GM12878 (cell line): ENCODE data around the gene ADAMTSL4. TPM values are rescaled to one million over a fixed set of nuclear protein-coding genes. Genes with fewer than 3 reads are reported as not detected.

ENCODE experiments used
- ATAC-seq: fragments of 200-7000 bp; cut with Tn5 transposase; 3 replicates; pipeline ENCODE4 v1.9.1; 2020; ENCODE audit warnings: mild to moderate bottlenecking, moderate library complexity
- BruUV-seq: library from RNA; stranded (reverse); fragments of 400-500 nt; replicated peaks from 2 replicates; lab custom pipeline; 2021; lab: Mats Ljungman, UMichigan
- CTCF ChIA-PET: fragments of 300-600 bp; sonication (Branson Sonifier 250); formaldehyde crosslinking; extraction: SDS; loops from one replicate; lab custom pipeline; 2021; ENCODE audit warnings: inconsistent platforms; lab: Yijun Ruan, JAX
- POLR2A ChIA-PET: fragments of 350-600 bp; formaldehyde crosslinking; extraction: SDS; loops from one replicate; lab custom pipeline; 2021; ENCODE audit warnings: inconsistent platforms; lab: Charles Lee
- RAD21 ChIA-PET: fragments of 300-600 bp; sonication (Branson Sonifier 250); formaldehyde crosslinking; loops from one replicate; lab custom pipeline; 2023; ENCODE audit warnings: antibody characterized with exemption; ENCODE audit not compliant: unreplicated experiment; lab: Charles Lee
- SMC1A ChIA-PET: fragments of 300-600 bp; sonication (Branson Sonifier 250); formaldehyde crosslinking; loops from one replicate; lab custom pipeline; 2023; ENCODE audit not compliant: unreplicated experiment, uncharacterized antibody; lab: Charles Lee
- DNase-seq: peaks from one replicate; pipeline ENCODE4 v3.0.0-alpha.2; 2011; ENCODE audit warnings: low read depth, low spot score
- FAIRE-seq: peaks from 3 replicates; lab custom pipeline; 2011; peaks lifted over from hg19 to GRCh38; lab: Jason Lieb, UNC
- H2AFZ ChIP-seq: 2 replicates; pipeline ENCODE4 v1.6.0; 2011; ENCODE audit warnings: low read depth, low read length, control low read depth; ENCODE audit not compliant: control insufficient read depth
- H3K27ac ChIP-seq: 2 replicates; pipeline ENCODE4 v1.5.1; 2011; ENCODE audit warnings: control low read depth; ENCODE audit not compliant: control insufficient read depth, insufficient read depth
- H3K27me3 ChIP-seq, 2 experiments: replicated peaks in 1 of 2; 2 replicates each; pipeline versions ENCODE4 v1.6.0 to v1.6.1; 2011; ENCODE audit warnings: low read length in 1 of 2; ENCODE audit not compliant: control insufficient read depth in 2 of 2, insufficient read depth in 2 of 2
- H3K36me3 ChIP-seq, 2 experiments: 2 replicates each; pipeline ENCODE4 v1.5.1; 2011; ENCODE audit warnings: low read length in 1 of 2; ENCODE audit not compliant: control insufficient read depth in 2 of 2, insufficient read depth in 2 of 2
- H3K4me1 ChIP-seq: 2 replicates; pipeline ENCODE4 v1.6.1; 2011; ENCODE audit warnings: mild to moderate bottlenecking, low read length, moderate library complexity, mixed read lengths; ENCODE audit not compliant: control insufficient read depth, insufficient read depth
- H3K4me2 ChIP-seq: 2 replicates; pipeline ENCODE4 v1.6.0; 2011; ENCODE audit warnings: control low read depth; ENCODE audit not compliant: control insufficient read depth, insufficient read depth
- H3K4me3 ChIP-seq: fragments of 200-600 bp; sonication (generic); 2 replicates; pipeline ENCODE4 v1.5.1; 2016
- H3K79me2 ChIP-seq: 2 replicates; pipeline ENCODE4 v1.6.0; 2011; ENCODE audit warnings: low read length; ENCODE audit not compliant: control insufficient read depth, insufficient read depth
- H3K9ac ChIP-seq: 2 replicates; pipeline ENCODE4 v1.8.0; 2011; ENCODE audit warnings: low read length, control low read depth, mixed read lengths; ENCODE audit not compliant: control insufficient read depth, insufficient read depth
- H3K9me3 ChIP-seq: replicated peaks from 3 replicates; pipeline ENCODE4 v1.5.1; 2011; ENCODE audit warnings: mild to moderate bottlenecking, low read length; ENCODE audit not compliant: control insufficient read depth, insufficient read depth
- H4K20me1 ChIP-seq: 2 replicates; pipeline ENCODE4 v1.6.0; 2011; ENCODE audit not compliant: control insufficient read depth, insufficient read depth
- CHD1 ChIP-seq: IDR thresholded peaks from 2 replicates; pipeline ENCODE4 v1.6.1; 2012; ENCODE audit warnings: low read depth, low read length, improper control_type of control experiment
- CHD2 ChIP-seq: IDR thresholded peaks from 2 replicates; pipeline ENCODE4 v1.6.1; 2011; ENCODE audit warnings: low read depth, low read length, improper control_type of control experiment, borderline replicate concordance
- IRF4 ChIP-seq: IDR thresholded peaks from 2 replicates; pipeline ENCODE4 v1.6.1; 2011; ENCODE audit warnings: low read depth, low read length
- MXI1 ChIP-seq: fragments of 150-350 bp; IDR thresholded peaks from 2 replicates; pipeline ENCODE4 v1.6.1; 2011; ENCODE audit warnings: low read depth, mild to moderate bottlenecking, inconsistent platforms, low read length, improper control_type of control experiment
- MYC ChIP-seq: IDR thresholded peaks from 2 replicates; pipeline ENCODE4 v1.6.1; 2011; ENCODE audit warnings: mild to moderate bottlenecking, low read length, moderate library complexity, inconsistent platforms; ENCODE audit not compliant: insufficient read depth, insufficient replicate concordance, insufficient read length, severe bottlenecking
- NFIC ChIP-seq: IDR thresholded peaks from 2 replicates; pipeline ENCODE4 v1.6.1; 2012; ENCODE audit warnings: low read depth, mild to moderate bottlenecking, inconsistent platforms, low read length, moderate library complexity
- NFYB ChIP-seq: IDR thresholded peaks from 2 replicates; pipeline ENCODE4 v1.6.1; 2011; ENCODE audit warnings: low read depth, mild to moderate bottlenecking, low read length, improper control_type of control experiment, moderate library complexity; ENCODE audit not compliant: insufficient read depth
- NR2C1 ChIP-seq: fragments of 450-650 bp; IDR thresholded peaks from 2 replicates; pipeline ENCODE4 v1.6.1; 2017; ENCODE audit warnings: antibody characterized with exemption, mild to moderate bottlenecking, moderate library complexity
- POLR2A ChIP-seq: IDR thresholded peaks from 2 replicates; pipeline ENCODE4 v1.6.1; 2011; ENCODE audit warnings: low read depth, mild to moderate bottlenecking, low read length
- RELA ChIP-seq: fragments of 450-650 bp; IDR thresholded peaks from 2 replicates; pipeline ENCODE4 v1.8.0; 2014; ENCODE audit warnings: borderline replicate concordance; ENCODE audit not compliant: partially characterized antibody
- SMARCA5 ChIP-seq: fragments of 450-650 bp; IDR thresholded peaks from 2 replicates; pipeline ENCODE4 v1.6.1; 2017; ENCODE audit warnings: mild to moderate bottlenecking
- SMC3 ChIP-seq: IDR thresholded peaks from 2 replicates; pipeline ENCODE4 v1.6.1; 2011; ENCODE audit warnings: low read length, improper control_type of control experiment, borderline replicate concordance
- SRF ChIP-seq, 2 experiments: IDR thresholded peaks; 2 replicates each; pipeline ENCODE4 v1.6.1; 2011; ENCODE audit warnings: low read depth in 2 of 2, low read length in 2 of 2, mild to moderate bottlenecking in 1 of 2, moderate library complexity in 1 of 2
- STAT1 ChIP-seq: fragments of 450-650 bp; conservative IDR thresholded peaks from 2 replicates; pipeline ENCODE4 v1.6.1; 2014; ENCODE audit warnings: antibody characterized with exemption, mild to moderate bottlenecking
- TBL1XR1 ChIP-seq: IDR thresholded peaks from 2 replicates; pipeline ENCODE4 v1.6.1; 2012; ENCODE audit warnings: low read depth, low read length, improper control_type of control experiment
- TCF12 ChIP-seq: IDR thresholded peaks from 2 replicates; pipeline ENCODE4 v1.6.1; 2011; ENCODE audit warnings: low read depth, mild to moderate bottlenecking, low read length
- TCF3 ChIP-seq: IDR thresholded peaks from 2 replicates; pipeline ENCODE4 v1.6.1; 2012; ENCODE audit warnings: low read depth, mild to moderate bottlenecking, low read length, borderline replicate concordance; ENCODE audit not compliant: insufficient read depth
- ZNF274 ChIP-seq: IDR thresholded peaks from one replicate; pipeline ENCODE4 v1.8.0; 2011; ENCODE audit not compliant: insufficient read length, insufficient read depth
- ZNF384 ChIP-seq: IDR thresholded peaks from 2 replicates; pipeline ENCODE4 v1.6.1; 2012; ENCODE audit warnings: low read depth, mild to moderate bottlenecking, low read length, improper control_type of control experiment, borderline replicate concordance
- WGBS: methylation state at CpG from one replicate; pipeline ENCODE4 v1.1.6; 2016; ENCODE audit warnings: low lambda C conversion rate; ENCODE audit not compliant: insufficient replicate concordance, insufficient coverage; ENCODE audit errors: missing lambda C conversion rate; 5-methylcytosine and 5-hydroxymethylcytosine counted together
- in situ Hi-C: fragments of 300-500 bp; cut with MboI; formaldehyde crosslinking; loops from 9 replicates; pipeline ENCODE4 v1.14.3; 2018; ENCODE audit warnings: mixed read lengths
- intact Hi-C: fragments of 100-400 bp; cut with micrococcal nuclease; formaldehyde crosslinking; loops from one replicate; pipeline ENCODE4 v1.14.2; 2022; ENCODE audit not compliant: unreplicated experiment
- polyA plus RNA-seq, 11 experiments: library from polyadenylated mRNA; depleted of rRNA in 4 of 11; unstranded in 6 of 11; stranded (reverse) in 5 of 11; fragments of >200 nt; fragmentation: Nextera tagmentation in 4 of 11; fragmentation: Illumina TruSeq in 1 of 11; extraction: Ambion mirVana in 4 of 11; extraction: Trizol in 1 of 11; gene quantifications; 1 replicate in 1 of 11; 2 replicates in 10 of 11; pipeline versions ENCODE4 v1.2.1 to v1.2.3, GENCODE V29; 2011 to 2016; ENCODE audit warnings: inconsistent platforms in 2 of 11, missing spikeins in 2 of 11, low read depth in 1 of 11
- total RNA-seq, 4 experiments: library from RNA; depleted of rRNA in 3 of 4; stranded (reverse); fragments of >200 nt in 3 of 4; fragmentation: Illumina TruSeq in 1 of 4; extraction: Trizol in 1 of 4; gene quantifications; 2 replicates each; pipeline versions ENCODE4 v1.2.1 to v1.2.3, GENCODE V29; 2013 to 2021
- TF ChIP-seq, protein P1 (sequence below), 3 experiments: IDR thresholded peaks in 2 of 3; conservative IDR thresholded peaks in 1 of 3; 2 replicates each; pipeline ENCODE4 v1.5.1; 2011; ENCODE audit warnings: low read depth in 3 of 3, low read length in 3 of 3, mild to moderate bottlenecking in 3 of 3, control low read depth in 2 of 3, moderate library complexity in 2 of 3, inconsistent platforms in 1 of 3, mixed read lengths in 1 of 3; ENCODE audit not compliant: control insufficient read depth in 2 of 3, insufficient read depth in 1 of 3; ENCODE audit errors: extremely low read depth in 1 of 3
- TF ChIP-seq, protein P2 (sequence below): IDR thresholded peaks from 2 replicates; pipeline ENCODE4 v1.6.1; 2011; ENCODE audit warnings: borderline replicate concordance, low read depth, mild to moderate bottlenecking, moderate library complexity, low read length; ENCODE audit not compliant: insufficient read depth, poor library complexity, severe bottlenecking

The ADAMTSL4 gene
- total and polyA plus RNA-seq, 10 of the 15 experiments (the other 5 are each of a cell fraction or from before 2014, with no cell fraction given), result 0.04 to 0.15 (median 0.05) TPM; not detected in 5

DNA sequence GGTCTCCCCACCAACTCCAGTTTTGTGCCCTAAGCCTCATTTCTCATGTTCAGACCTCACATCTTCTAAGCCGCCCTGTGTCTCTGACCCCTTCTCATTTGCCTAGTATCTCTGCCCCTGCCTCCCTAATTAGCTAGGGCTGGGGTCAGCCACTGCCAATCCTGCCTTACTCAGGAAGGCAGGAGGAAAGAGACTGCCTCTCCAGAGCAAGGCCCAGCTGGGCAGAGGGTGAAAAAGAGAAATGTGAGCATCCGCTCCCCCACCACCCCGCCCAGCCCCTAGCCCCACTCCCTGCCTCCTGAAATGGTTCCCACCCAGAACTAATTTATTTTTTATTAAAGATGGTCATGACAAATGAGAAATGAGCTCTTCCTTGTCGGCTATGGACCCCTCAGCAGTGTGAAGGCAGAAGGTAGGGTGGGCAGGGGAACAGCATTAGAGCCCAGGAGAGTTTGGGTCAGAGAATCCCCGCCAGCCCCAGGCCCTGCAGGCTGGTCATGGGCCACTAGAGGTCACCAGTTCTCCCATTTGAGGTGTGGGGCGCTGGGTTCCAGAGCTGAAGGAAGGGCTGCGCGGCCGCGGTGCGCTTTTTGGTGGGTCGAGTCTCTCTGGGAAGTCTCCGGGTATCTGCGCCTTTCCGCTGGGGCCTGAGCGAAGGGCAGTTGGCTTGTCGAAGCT lies 11.5 kb downstream of the ADAMTSL4 start:
- FAIRE-seq, result peak; percentile 49
- ATAC-seq, result peak; percentile 66
- POLR2A ChIA-PET, result interaction anchor here (0.5 to 11.4 kb wide), 11 partner anchors 16 to 509 kb away, joined by 3 to 324 read pairs (median 4); partner anchors contain the start of genes ENSA, GOLPH3L and MCL1
- H3K79me2 ChIP-seq, result peaks cover 32% of the 10 kb centered on the region
- peak overlapping the region; percentile 98 for H3K9ac ChIP-seq
- peak overlapping the region; percentile 98 for H3K27ac ChIP-seq
- H3K9me3 ChIP-seq, result no peaks in the 10 kb centered on the region
- RAD21 ChIA-PET, result interaction anchor here (0.5 to 12.1 kb wide), 24 partner anchors 16 to 436 kb away, joined by 3 to 387 read pairs (median 4); partner anchors contain the start of genes CTSS, ENSA, FALEC and GOLPH3L
- 14% methylated on average over 17 of the region's 17 CpGs for WGBS
- no TSS peak for BruUV-seq
- in situ Hi-C loops (no loop called here), intact Hi-C loops (loop anchor here (1.0 to 5.0 kb wide), 6 partner anchors 61 to 417 kb away; partner anchors contain the start of genes CTSS, GOLPH3L and SETDB1)
- no peaks in the 10 kb centered on the region for H4K20me1 ChIP-seq
- no peaks in the 10 kb centered on the region for H3K27me3 ChIP-seq
- H3K4me3 ChIP-seq, result peak overlapping the region; percentile 80
- SMC1A ChIA-PET, result interaction anchor here (0.6 to 12.5 kb wide), 25 partner anchors 12 to 386 kb away, joined by 3 to 388 read pairs (median 5); partner anchors contain the start of genes CTSS, ENSA, FALEC and GOLPH3L
- CTCF ChIA-PET, result interaction anchor here (0.6 to 13.7 kb wide), 69 partner anchors 10 to 445 kb away, joined by 3 to 390 read pairs (median 5); partner anchors contain the start of genes ANXA9, ARNT, CA14 and CTSS
- H3K4me1 ChIP-seq, result peaks cover 29% of the 10 kb centered on the region
- DNase-seq, result no peak
- H3K36me3 ChIP-seq, result no peaks in the 10 kb centered on the region
- H2AFZ ChIP-seq, result peak overlapping the region; percentile 66
- peak overlapping the region; percentile 97 for H3K4me2 ChIP-seq
- no peak for TF ChIP-seq MYC
- peak; percentile 5 for TF ChIP-seq POLR2A
- TF ChIP-seq, protein P1, sequence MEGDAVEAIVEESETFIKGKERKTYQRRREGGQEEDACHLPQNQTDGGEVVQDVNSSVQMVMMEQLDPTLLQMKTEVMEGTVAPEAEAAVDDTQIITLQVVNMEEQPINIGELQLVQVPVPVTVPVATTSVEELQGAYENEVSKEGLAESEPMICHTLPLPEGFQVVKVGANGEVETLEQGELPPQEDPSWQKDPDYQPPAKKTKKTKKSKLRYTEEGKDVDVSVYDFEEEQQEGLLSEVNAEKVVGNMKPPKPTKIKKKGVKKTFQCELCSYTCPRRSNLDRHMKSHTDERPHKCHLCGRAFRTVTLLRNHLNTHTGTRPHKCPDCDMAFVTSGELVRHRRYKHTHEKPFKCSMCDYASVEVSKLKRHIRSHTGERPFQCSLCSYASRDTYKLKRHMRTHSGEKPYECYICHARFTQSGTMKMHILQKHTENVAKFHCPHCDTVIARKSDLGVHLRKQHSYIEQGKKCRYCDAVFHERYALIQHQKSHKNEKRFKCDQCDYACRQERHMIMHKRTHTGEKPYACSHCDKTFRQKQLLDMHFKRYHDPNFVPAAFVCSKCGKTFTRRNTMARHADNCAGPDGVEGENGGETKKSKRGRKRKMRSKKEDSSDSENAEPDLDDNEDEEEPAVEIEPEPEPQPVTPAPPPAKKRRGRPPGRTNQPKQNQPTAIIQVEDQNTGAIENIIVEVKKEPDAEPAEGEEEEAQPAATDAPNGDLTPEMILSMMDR (IDR thresholded peaks at IDR 0.05 in 2 of 3, conservative IDR thresholded peaks at IDR 0.05 in 1 of 3; ENCODE audit: control insufficient read depth in 2 of 3, extremely low read depth in 1 of 3, insufficient read depth in 1 of 3, low read depth in 3 of 3, low read length in 3 of 3), result peak; percentile 90 to 97 (median 93)
- TF ChIP-seq ZNF384, result no peak
- TF ChIP-seq, protein P2, sequence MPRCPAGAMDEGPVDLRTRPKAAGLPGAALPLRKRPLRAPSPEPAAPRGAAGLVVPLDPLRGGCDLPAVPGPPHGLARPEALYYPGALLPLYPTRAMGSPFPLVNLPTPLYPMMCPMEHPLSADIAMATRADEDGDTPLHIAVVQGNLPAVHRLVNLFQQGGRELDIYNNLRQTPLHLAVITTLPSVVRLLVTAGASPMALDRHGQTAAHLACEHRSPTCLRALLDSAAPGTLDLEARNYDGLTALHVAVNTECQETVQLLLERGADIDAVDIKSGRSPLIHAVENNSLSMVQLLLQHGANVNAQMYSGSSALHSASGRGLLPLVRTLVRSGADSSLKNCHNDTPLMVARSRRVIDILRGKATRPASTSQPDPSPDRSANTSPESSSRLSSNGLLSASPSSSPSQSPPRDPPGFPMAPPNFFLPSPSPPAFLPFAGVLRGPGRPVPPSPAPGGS, result no peak
- 0 out of 2 replicates have a peak, but pooled peaks have one; percentile 19 for TF ChIP-seq IRF4
- no peak for TF ChIP-seq TBL1XR1
- TF ChIP-seq CHD1, result no peak
- TF ChIP-seq SMC3, result peak; percentile 79
- TF ChIP-seq RELA, result peak; percentile 10
- TF ChIP-seq NFIC, result no peak
- TF ChIP-seq STAT1, result 0 out of 2 replicates have a peak, but pooled peaks have one; percentile 18
- TF ChIP-seq MXI1, result peak; percentile 55; the same call in 1 of the 2 replicates
- no peak for TF ChIP-seq CHD2
- TF ChIP-seq NFYB, result no peak
- no peak for TF ChIP-seq NR2C1
- no peak for TF ChIP-seq TCF3
- no peak for TF ChIP-seq SRF (IDR thresholded peaks at IDR 0.05; ENCODE audit: low read depth in 2 of 2, low read length in 2 of 2)
- no peak for TF ChIP-seq TCF12
- peak; percentile 93 for TF ChIP-seq SMARCA5
- no peak for TF ChIP-seq ZNF274
